HUES48 (cell line): ENCODE measurements around the gene ITPKB.
A peak's percentile ranks its signal among the peaks of the same experiment; 100 is the strongest.
"Not testable (repeated sequence)": the region's sequence is repeated elsewhere in the genome, so short reads cannot be mapped to it uniquely, and the experiment has no call there.

Experiments
- H3K27ac ChIP-seq: one replicate; pipeline ENCODE4 v1.7.0; 2013; ENCODE audit warnings: low read depth, low read length, inconsistent platforms
- H3K27me3 ChIP-seq: 2 replicates; pipeline ENCODE4 v1.6.1; 2013; ENCODE audit warnings: mild to moderate bottlenecking, low read length; ENCODE audit not compliant: control insufficient read depth, insufficient read depth
- H3K36me3 ChIP-seq: 2 replicates; pipeline ENCODE4 v1.6.1; 2013; ENCODE audit warnings: low read length; ENCODE audit not compliant: control insufficient read depth, insufficient read depth
- H3K4me1 ChIP-seq: 2 replicates; pipeline ENCODE4 v1.6.1; 2013; ENCODE audit warnings: mild to moderate bottlenecking, low read length; ENCODE audit not compliant: control insufficient read depth, insufficient read depth
- H3K4me3 ChIP-seq: 2 replicates; pipeline ENCODE4 v1.5.1; 2013; ENCODE audit warnings: mild to moderate bottlenecking, low read depth, low read length
- H3K9ac ChIP-seq: 2 replicates; pipeline ENCODE4 v1.6.1; 2013; ENCODE audit warnings: mild to moderate bottlenecking, low read depth, low read length, moderate library complexity
- H3K9me3 ChIP-seq: 2 replicates; pipeline ENCODE4 v1.6.1; 2013; ENCODE audit warnings: low read length; ENCODE audit not compliant: control insufficient read depth, insufficient read depth

The ITPKB gene

DNA sequence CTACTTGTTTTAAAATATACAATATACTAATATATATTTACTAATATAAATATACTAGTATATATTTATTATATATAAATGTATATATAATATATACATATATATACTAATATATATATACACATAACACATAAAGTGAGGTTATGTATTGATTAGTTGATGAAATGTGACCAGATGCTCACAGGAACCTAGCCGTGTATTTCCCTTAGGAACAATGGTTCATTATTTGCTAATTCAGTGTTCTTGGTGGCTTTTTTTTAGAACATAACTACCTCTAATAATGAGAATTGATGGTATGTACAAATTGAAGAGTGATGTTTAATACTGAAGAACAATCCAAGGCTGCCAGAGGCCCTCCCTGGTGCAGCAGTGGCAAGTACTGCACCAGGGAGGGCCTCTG, 37.9 kb upstream of the ITPKB start:
- Histone ChIP-seq H3K4me3 (no peak overlapping the region), H3K9me3 (no peaks in the 10 kb centered on the region), H3K36me3 (no peaks in the 10 kb centered on the region), H3K27ac (no peak overlapping the region), H3K9ac (no peak overlapping the region), H3K27me3 (no peaks in the 10 kb centered on the region), H3K4me1 (no peaks in the 10 kb centered on the region)

DNA sequence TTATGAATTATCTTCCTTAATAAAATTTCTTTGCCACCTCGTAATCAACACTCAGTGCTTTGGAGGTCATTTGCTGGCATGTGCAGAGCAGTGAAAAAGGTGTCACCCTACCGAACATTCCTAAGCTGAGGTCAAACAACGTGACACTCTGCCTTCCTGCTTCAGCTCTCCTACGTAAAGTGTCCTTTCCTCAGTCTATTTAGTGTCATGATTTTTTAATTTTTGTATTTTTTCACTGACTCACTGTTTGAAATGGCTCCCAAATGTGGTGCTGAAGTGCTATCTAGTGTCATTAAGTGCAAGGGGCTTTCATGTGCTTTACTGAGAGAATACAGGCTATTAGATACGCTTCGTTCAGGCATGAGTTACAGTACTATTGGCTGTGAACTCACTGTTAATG, 37.0 kb upstream of the ITPKB start:
- no peak overlapping the region for H3K4me3 ChIP-seq
- H3K27ac ChIP-seq, result no peak overlapping the region
- no peaks in the 10 kb centered on the region for H3K27me3 ChIP-seq
- no peaks in the 10 kb centered on the region for H3K4me1 ChIP-seq
- H3K9me3 ChIP-seq, result no peaks in the 10 kb centered on the region
- no peaks in the 10 kb centered on the region for H3K36me3 ChIP-seq
- H3K9ac ChIP-seq, result no peak overlapping the region

DNA sequence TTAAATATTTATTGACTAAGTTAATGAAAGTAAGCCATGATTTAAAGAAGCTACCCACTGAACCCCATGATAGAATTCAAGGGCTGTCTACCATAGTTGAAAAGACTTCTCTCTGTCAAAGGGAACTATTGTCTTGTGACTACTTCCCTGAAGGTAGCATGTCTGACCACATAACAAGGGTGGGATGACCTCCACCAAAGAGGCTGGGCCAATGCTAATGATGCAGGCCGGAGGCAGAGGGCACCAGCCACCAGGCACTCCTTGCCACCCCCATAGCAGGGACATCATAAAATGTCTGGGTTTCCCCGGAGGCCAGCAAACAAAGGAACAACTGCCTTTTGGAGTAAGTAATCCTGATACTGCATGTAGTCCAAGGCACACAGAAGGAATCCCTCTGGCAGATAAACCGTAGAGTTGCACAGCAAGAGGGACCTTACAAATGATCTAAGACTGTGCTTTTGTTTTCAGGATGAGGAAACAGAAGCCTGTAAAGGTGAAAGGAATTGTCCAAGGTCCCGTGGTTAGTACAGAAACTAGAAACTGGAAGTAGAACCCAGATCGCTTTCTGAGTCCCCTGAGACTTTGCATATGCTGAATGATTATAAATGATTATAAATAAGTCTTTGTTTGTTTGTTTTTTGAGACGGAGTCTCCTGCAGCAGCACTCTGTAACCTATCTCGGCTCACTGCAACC, 33.5 kb upstream of the ITPKB start:
- Histone ChIP-seq H3K27ac (no peak overlapping the region), H3K4me3 (no peak overlapping the region), H3K4me1 (no peaks in the 10 kb centered on the region)

DNA sequence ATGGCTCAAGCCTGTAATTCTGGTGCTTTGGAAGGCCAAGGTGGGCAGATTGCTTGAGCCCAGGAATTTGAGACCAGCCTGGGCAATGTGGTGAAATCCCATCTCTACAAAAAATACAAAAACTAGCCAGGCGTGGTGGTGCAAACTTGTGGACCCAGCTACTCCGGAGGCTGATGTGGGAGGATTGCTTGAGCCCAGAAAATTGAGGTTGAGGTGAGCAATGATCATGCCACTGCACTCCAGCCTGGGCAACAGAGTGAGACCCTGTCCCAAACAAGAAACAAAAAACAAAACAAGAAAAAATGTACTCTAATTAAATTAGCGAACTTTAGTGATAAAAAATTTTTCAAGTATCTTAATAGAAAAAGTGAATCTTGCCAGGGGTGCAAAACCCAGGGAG, 28.1 kb upstream of the ITPKB start:
- H3K36me3 ChIP-seq, H3K27ac ChIP-seq, H3K4me3 ChIP-seq, H3K27me3 ChIP-seq, H3K9me3 ChIP-seq, H3K9ac ChIP-seq: not testable (repeated sequence)
- H3K4me1 ChIP-seq, result peaks cover 34% of the 10 kb centered on the region

More for the DNA sequence above, 33.5 kb upstream of the ITPKB start:
- Histone ChIP-seq H3K27me3 (no peaks in the 10 kb centered on the region), H3K9me3 (no peaks in the 10 kb centered on the region), H3K36me3 (no peaks in the 10 kb centered on the region), H3K9ac (no peak overlapping the region)

DNA sequence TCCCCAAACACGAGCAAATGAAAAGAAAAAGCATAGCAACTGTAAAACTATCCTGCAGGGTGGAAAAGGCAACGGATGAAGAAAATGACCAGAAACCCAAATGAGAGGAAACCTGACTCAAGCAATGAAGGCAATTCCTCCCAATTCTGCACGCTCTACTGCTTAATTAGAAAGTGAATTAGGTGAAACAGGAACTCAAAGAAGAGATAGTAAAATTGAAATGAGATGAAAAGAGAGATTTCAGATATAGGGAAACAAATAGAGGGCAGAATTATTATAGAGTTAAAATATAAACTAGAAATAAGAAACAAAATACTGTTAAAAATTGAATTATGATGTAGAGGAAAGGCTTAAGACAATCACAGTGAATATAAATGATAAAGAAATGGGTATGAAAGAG, 27.5 kb upstream of the ITPKB start:
- H3K9me3 ChIP-seq, result no peaks in the 10 kb centered on the region

DNA sequence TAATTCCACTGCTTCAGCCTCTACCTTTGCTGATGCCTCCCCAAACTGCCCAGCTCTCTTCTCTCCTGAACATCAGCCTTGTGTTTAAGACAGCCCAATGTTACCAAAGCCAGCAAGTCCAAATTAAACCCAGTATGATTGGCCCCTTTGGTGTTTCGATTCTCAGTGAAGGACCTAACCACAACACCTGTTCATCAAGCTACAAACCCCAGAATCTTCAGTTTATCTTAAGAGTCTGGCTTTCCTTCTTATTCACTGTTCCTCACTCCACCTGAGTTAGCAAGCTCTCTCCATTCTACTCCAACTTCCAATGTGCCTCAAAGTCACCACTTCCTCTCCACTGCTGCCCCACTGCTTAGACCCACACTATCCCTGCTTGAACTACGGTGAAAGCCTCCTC, 25.5 kb upstream of the ITPKB start:
- Histone ChIP-seq H3K9ac (no peak overlapping the region), H3K27me3 (no peaks in the 10 kb centered on the region), H3K36me3 (no peaks in the 10 kb centered on the region), H3K4me1 (peaks cover 34% of the 10 kb centered on the region), H3K27ac (peak overlapping the region; percentile 96), H3K9me3 (no peaks in the 10 kb centered on the region), H3K4me3 (no peak overlapping the region)

More for the DNA sequence above, 27.5 kb upstream of the ITPKB start:
- H3K27ac ChIP-seq, result no peak overlapping the region
- H3K4me3 ChIP-seq, result no peak overlapping the region
- H3K27me3 ChIP-seq, result no peaks in the 10 kb centered on the region
- no peak overlapping the region for H3K9ac ChIP-seq
- H3K4me1 ChIP-seq, result peaks cover 34% of the 10 kb centered on the region
- H3K36me3 ChIP-seq, result no peaks in the 10 kb centered on the region

DNA sequence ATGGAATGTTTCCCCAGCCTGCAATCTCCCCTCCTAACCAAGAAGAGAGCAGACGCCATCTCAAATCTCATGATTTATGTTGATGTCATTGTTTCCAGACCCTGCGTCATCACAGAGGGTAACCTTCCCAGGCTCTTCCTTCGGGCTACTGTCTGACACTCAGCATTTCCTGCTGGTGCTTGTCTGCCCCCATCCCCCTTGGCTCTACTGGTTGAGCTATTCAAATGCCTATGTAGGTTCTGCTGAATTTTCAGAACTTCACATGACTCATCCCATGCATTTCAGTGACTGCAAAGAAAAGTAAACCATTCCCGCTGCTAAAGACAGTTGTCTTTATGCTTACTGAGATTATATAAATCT, 24.8 kb upstream of the ITPKB start:
- H3K36me3 ChIP-seq, result no peaks in the 10 kb centered on the region
- peaks cover 34% of the 10 kb centered on the region for H3K4me1 ChIP-seq
- H3K27ac ChIP-seq, result peak overlapping the region; percentile 96
- no peak overlapping the region for H3K9ac ChIP-seq
- H3K9me3 ChIP-seq, result no peaks in the 10 kb centered on the region
- H3K27me3 ChIP-seq, result no peaks in the 10 kb centered on the region
- H3K4me3 ChIP-seq, result no peak overlapping the region

DNA sequence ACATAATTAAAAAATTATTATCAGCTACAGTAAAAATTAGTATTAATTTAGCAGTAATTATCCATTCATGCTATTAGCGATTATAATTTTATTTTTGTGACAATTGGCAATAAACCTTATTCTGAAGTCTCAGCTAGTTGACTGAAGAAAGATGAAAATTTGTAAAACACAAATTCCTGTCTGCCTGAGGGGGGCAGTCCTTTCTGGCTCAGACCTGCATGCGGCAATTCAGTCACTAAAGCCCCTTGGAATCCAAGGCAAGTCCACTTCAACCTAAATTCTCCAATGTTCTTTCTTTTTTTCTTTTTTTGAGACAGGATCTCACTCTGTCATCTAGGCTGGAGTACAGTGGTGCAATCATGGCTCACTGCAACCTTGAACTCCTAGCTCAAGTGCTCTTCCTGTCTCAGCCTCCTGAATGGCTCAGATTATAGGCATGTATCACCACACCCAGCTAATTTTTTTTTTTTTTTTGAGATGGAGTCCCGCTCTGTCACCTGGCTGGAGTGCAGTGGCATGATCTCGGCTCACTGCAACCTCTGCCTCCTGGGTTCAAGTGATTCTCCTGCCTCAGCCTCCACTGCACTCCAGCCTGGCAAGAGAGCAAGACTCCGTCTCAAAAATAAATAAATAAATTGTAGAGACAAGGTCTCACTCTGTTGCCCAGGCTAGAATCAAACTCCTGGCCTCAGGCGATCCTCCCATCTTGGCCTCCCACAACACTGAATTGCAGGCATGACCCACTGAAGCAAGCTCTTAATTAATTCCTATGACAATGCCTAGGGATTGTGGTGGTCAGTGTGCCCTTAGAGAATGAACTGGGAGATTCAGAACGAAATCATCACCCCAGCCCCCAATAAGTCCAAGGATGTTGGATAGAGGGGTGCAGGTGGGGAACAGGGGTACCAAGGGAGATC, 24.2 kb upstream of the ITPKB start:
- H3K36me3 ChIP-seq, result no peaks in the 10 kb centered on the region
- no peak overlapping the region for H3K4me3 ChIP-seq
- H3K27me3 ChIP-seq, result no peaks in the 10 kb centered on the region
- peaks cover 34% of the 10 kb centered on the region for H3K4me1 ChIP-seq
- H3K9me3 ChIP-seq, result no peaks in the 10 kb centered on the region
- peak overlapping the region; percentile 96 for H3K27ac ChIP-seq
- H3K9ac ChIP-seq, result no peak overlapping the region

DNA sequence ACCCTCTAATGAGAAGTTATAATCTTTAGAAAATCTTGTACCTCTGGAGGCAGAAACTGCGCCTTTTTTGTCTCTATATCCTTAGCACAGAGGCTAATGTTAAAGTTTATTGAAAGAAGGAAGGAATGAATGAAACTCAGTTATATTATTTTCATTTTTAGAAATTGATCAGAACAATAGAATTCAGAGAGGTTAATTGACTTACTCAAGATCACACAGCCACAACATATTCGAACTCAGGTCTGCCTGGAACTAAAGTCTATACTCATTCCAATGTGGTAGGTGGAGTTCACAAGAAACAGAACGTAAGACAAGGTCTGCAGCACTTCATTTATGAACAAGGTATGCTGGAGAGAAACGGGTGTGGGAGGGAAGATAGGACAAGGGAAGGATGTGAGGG, 23.0 kb upstream of the ITPKB start:
- H3K9me3 ChIP-seq, result no peaks in the 10 kb centered on the region
- H3K4me3 ChIP-seq, result no peak overlapping the region
- H3K36me3 ChIP-seq, result no peaks in the 10 kb centered on the region
- H3K27me3 ChIP-seq, result no peaks in the 10 kb centered on the region
- H3K4me1 ChIP-seq, result peaks cover 34% of the 10 kb centered on the region
- H3K27ac ChIP-seq, result no peak overlapping the region
- H3K9ac ChIP-seq, result no peak overlapping the region

DNA sequence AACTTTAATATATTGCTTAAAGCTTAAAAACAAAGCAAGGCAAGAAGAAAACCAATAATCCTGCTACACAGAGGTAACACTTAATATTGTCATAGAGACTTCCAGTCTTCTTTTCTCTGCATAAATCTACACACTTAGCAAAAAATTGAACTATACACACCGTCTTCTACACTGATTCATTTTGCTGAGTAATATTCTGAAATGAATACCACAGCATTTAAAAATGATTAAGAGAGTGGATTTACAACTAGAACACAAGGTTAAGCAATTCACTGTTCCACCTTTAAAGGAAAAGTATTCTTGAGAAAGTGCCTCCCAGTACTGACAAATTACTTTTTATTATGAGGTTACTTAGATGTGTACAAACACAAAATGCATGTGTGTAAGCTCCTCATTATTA, 22.2 kb upstream of the ITPKB start:
- no peaks in the 10 kb centered on the region for H3K9me3 ChIP-seq
- no peaks in the 10 kb centered on the region for H3K36me3 ChIP-seq
- H3K4me3 ChIP-seq, result no peak overlapping the region
- H3K4me1 ChIP-seq, result peaks cover 31% of the 10 kb centered on the region
- no peak overlapping the region for H3K27ac ChIP-seq
- no peaks in the 10 kb centered on the region for H3K27me3 ChIP-seq
- no peak overlapping the region for H3K9ac ChIP-seq

DNA sequence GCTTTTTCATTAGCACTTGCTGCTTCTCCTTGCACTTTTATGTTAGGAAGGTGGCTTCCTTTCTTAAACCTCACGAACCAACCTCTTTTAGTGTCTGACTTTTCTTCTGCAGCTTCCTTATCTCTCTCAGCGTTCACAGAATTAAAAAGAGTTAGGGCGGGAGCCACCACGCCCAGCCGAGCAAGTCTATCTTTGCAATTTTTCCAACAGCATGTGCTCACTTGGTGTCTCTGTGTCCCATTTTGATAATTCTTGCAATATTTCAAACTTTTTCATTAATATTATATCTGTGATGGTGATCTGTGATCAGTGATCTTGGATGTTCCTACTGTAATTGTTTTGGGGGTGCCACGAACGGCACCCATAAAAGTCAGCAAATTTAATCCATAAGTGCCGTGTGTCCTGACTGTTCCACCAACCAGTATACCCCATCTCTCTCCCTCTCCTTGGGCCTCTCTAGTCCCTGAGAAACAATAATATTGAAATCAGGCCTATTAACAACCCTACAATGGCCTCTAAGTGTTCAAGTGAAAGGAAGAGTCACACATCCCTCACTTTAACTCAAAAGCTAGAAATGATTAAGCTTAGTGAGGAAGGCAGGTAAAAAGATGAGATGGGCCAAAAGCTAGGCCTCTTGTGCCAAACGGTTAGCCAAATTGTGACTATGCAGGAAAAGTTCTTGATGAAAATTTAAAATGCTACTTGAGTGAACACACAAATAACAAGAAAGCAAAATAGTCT, 15.9 kb upstream of the ITPKB start:
- Histone ChIP-seq H3K27ac (no peak overlapping the region), H3K27me3 (no peaks in the 10 kb centered on the region), H3K36me3 (no peaks in the 10 kb centered on the region), H3K9ac (no peak overlapping the region), H3K9me3 (no peaks in the 10 kb centered on the region), H3K4me3 (no peak overlapping the region), H3K4me1 (no peaks in the 10 kb centered on the region)
